C4-2B (cell line): ENCODE data around the gene DOK1.

Source experiments
- CTCF ChIP-seq: fragments of 450-650 bp; conservative IDR thresholded peaks from 2 replicates; pipeline ENCODE4 v1.5.1; 2017; ENCODE audit warnings: mild to moderate bottlenecking
- ZFX ChIP-seq: fragments of 450-650 bp; IDR thresholded peaks from 2 replicates; pipeline ENCODE4 v1.6.1; 2017

GRCh38 chr2:74534411-74534810, 20.1 kb upstream of the DOK1 start:
- TF ChIP-seq CTCF (no peak), ZFX (no peak)
